ENCODE data around the gene IL17REL. TPM values are rescaled to one million over a fixed set of nuclear protein-coding genes. Genes with fewer than 3 reads are reported as not detected.

The IL17REL gene
- total RNA-seq, 4 donors from 2014 or later = not detected

GRCh38 chr22:50016988-50017700 lies 4.6 kb upstream of the IL17REL start:
- peaks cover 81% of the 10 kb centered on the region for H3K27me3 ChIP-seq
- no peak for ATAC-seq

DNA sequence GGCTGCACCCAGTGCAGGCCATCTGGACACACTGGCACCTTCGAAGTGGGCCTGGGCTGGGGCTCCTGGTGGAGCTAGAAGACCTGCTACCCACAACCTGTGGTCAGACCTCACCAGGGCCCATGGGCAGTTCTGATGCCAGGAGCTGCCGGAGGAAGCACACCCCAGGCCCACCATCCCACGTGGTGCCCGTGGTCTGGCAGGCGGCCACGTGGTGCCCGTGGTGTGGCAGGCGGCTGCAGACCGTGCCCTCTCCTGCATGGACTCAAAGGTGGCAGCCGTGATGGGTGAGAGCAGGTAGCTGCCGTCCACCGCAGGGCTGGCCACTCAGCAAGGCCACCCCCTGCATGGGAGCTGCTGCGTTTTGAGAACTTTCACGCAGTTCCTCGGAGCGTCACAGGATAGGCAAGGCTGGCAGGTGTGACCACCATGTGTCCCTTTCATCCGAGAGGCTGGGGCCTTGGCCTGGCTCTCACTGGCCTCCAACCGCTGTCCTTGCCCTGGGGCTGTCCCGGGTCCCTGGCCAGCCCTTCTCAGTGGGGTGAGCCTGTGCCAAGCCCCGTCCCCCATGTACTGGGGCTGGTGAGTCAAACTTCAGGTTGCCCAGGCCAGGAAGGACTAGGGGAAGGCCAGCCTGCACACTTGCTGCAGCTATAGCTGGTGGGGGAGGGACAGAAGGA lies 3.9 kb upstream of the IL17REL start:
- no peaks in the 10 kb centered on the region for H3K36me3 ChIP-seq
- H3K4me1 ChIP-seq = peaks cover 0 to 14% (median 5%) of the 10 kb centered on the region in 3 donors
- H3K9me3 ChIP-seq = no peaks in the 10 kb centered on the region
- no peak for ATAC-seq
- H3K27me3 ChIP-seq = peaks cover 87% of the 10 kb centered on the region
- H3K27ac ChIP-seq = no peak overlapping the region
- WGBS, 2 donors (ENCODE audit: low coverage in 1 of 2) = no CpG with 5 or more reads among the region's 20 CpGs
- H3K4me3 ChIP-seq = no peak overlapping the region
- TF ChIP-seq POLR2AphosphoS5 (IDR thresholded peaks at IDR 0.05) (no peak), CTCF (IDR thresholded peaks at IDR 0.05) (no peak), POLR2A (IDR thresholded peaks at IDR 0.05) (no peak), EP300 (IDR thresholded peaks at IDR 0.05) (no peak)

More at GRCh38 chr22:50016988-50017700, 4.6 kb upstream of the IL17REL start:
- no peaks in the 10 kb centered on the region for H3K36me3 ChIP-seq
- H3K4me1 ChIP-seq = peaks cover 0 to 14% (median 5%) of the 10 kb centered on the region in 3 donors
- H3K4me3 ChIP-seq = no peak overlapping the region
- no peak for TF ChIP-seq POLR2AphosphoS5 (IDR thresholded peaks at IDR 0.05)
- no peak for TF ChIP-seq POLR2A (IDR thresholded peaks at IDR 0.05)
- TF ChIP-seq EP300 (IDR thresholded peaks at IDR 0.05) = no peak
- TF ChIP-seq CTCF (IDR thresholded peaks at IDR 0.05) = no peak
- 80 to 100% methylated on average over 1 of the region's 21 CpGs for WGBS, 2 donors (ENCODE audit: low coverage in 1 of 2)
- H3K9me3 ChIP-seq = no peaks in the 10 kb centered on the region
- no peak overlapping the region for H3K27ac ChIP-seq

DNA sequence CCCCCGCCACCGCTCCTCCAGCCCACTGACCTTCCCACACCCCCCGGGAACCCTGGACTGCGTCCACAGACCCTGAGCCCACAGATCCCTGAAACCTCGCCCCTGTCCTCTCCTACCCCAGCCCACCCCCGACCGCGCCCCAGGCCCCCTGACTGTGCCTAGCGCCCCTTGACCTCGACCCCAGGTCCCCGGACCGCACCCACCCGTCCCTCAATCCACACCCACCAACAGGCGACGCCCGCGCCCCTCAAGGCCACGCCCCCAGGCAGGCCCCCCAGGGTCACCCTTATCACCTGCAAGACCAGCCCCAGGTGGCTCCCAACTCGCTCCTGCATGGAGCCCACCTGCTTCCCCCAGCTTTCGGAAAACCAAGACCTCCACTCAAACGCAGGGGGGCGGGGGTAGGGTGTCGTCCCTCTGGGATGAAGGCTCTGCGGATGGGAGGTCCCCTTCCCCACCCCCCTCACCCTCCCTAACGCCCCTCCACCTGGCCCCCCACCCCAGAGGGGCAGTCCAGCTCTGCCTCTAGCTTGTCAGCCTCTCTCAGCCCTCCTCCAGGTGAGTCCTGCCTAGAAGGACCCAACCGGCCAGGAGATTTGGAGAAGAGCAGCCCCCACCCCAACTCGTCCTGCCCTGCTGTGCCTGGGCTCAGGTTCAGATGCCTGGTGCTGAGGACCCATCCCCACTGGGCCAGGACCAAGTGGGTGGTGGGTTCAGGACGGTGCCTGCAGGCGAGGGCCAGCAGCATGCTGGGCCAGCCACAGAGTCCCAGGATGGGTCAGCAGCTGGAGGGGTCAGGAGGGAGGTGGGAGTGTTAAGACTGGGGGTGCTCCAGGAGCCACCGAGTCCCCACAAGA lies 3.1 kb upstream of the IL17REL start:
- H3K4me3 ChIP-seq = no peak overlapping the region
- H3K27me3 ChIP-seq = peaks cover 87% of the 10 kb centered on the region
- TF ChIP-seq POLR2A (IDR thresholded peaks at IDR 0.05) (no peak), POLR2AphosphoS5 (IDR thresholded peaks at IDR 0.05) (no peak), CTCF (IDR thresholded peaks at IDR 0.05) (no peak), EP300 (IDR thresholded peaks at IDR 0.05) (no peak)
- H3K4me1 ChIP-seq = peaks cover 0 to 22% (median 5%) of the 10 kb centered on the region in 3 donors
- WGBS, 2 donors (ENCODE audit: low coverage in 1 of 2) = 20% methylated on average over 1 of the region's 30 CpGs; no CpG with 5 or more reads in 1 of the 2 donors
- no peak overlapping the region for H3K27ac ChIP-seq
- H3K9me3 ChIP-seq = no peaks in the 10 kb centered on the region
- no peak for ATAC-seq
- H3K36me3 ChIP-seq = no peaks in the 10 kb centered on the region

DNA sequence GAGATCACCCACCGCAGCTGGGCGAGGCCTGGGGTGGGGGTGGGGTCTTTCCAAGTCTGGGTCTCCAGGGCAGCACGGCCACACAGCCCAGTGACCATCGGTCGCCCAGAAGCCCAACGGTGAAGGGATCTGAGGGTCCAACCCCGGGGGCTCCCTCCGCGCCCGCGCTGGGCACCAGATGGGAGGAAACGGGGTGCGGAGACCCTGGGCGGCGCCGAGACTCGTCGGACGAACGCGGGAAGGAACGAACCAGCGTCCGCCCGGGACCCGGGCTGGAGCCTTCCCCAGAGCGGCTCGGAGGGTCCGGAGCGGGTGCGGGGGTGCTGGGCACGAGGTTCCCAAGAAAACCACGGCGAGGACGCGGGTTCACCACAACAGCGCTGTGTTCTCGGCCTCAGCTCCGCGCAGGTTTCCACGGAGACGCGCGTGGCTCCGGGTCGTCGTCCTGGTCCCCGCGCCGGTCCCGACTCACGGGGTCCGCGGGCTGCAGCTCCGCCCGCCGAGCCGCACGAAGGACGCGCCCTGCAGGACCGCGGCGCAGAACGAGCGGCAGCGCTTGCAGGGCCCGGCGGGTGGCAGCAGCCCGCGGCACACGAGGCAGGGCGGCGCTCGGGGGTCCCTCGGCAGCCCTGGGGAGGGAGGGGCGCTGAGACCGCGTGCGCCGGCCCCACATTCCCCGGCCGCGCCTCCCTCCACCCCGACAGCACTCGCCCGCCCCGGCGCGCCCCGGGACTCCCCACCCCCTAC lies 2.3 kb upstream of the IL17REL start:
- Histone ChIP-seq H3K4me3 (peak overlapping the region in 1 of 2 donors; percentile 10), H3K27me3 (peaks cover 95% of the 10 kb centered on the region), H3K4me1 (peaks cover 0 to 27% (median 5%) of the 10 kb centered on the region in 3 donors), H3K9me3 (no peaks in the 10 kb centered on the region), H3K27ac (no peak overlapping the region), H3K36me3 (no peaks in the 10 kb centered on the region)
- WGBS, 2 donors (ENCODE audit: low coverage in 1 of 2) = no CpG with 5 or more reads among the region's 91 CpGs
- ATAC-seq = no peak
- no peak for TF ChIP-seq POLR2A (IDR thresholded peaks at IDR 0.05)
- no peak for TF ChIP-seq POLR2AphosphoS5 (IDR thresholded peaks at IDR 0.05)
- TF ChIP-seq CTCF (IDR thresholded peaks at IDR 0.05) = no peak
